ENCODE measurements around the gene B3GLCT. TPM values are rescaled to one million over a fixed set of nuclear protein-coding genes. Genes with fewer than 3 reads are reported as not detected.

Gene B3GLCT
- total and polyA plus RNA-seq, 10 of the 15 experiments (the other 5 are each of a cell fraction or from before 2014, with no cell fraction given) = 0.07 to 0.89 (median 0.25) TPM

- BruUV-seq (replicated peaks) = no TSS peak
- POLR2A ChIA-PET = interaction anchor here (0.7 to 1.3 kb wide), 5 partner anchors 8 to 790 kb away, joined by 3 to 5 read pairs (median 4); no protein-coding TSS in a partner anchor
- Histone ChIP-seq H3K9ac (ENCODE audit: control insufficient read depth, insufficient read depth, low read length) (peak overlapping the region; percentile 71), H3K4me3 (peak overlapping the region; percentile 88), H3K27ac (ENCODE audit: control insufficient read depth, insufficient read depth) (peak overlapping the region; percentile 62), H3K4me2 (ENCODE audit: control insufficient read depth, insufficient read depth) (peak overlapping the region; percentile 85), H3K27me3 (replicated peaks in 1 of 2; ENCODE audit: control insufficient read depth in 2 of 2, insufficient read depth in 2 of 2, low read length in 1 of 2) (no peaks in the 10 kb centered on the region), H3K79me2 (ENCODE audit: control insufficient read depth, insufficient read depth, low read length) (peaks cover 51% of the 10 kb centered on the region), H3K4me1 (ENCODE audit: control insufficient read depth, insufficient read depth, low read length) (no peaks in the 10 kb centered on the region), H3K36me3 (ENCODE audit: control insufficient read depth in 2 of 2, insufficient read depth in 2 of 2, low read length in 1 of 2) (peaks cover 0 to 3% of the 10 kb centered on the region in 2 experiments; a peak in 2 of 4 replicates), H2AFZ (ENCODE audit: control insufficient read depth, low read depth, low read length) (peak overlapping the region; percentile 63), H4K20me1 (ENCODE audit: control insufficient read depth, insufficient read depth) (no peaks in the 10 kb centered on the region), H3K9me3 (replicated peaks; ENCODE audit: control insufficient read depth, insufficient read depth, low read length) (no peaks in the 10 kb centered on the region)
- in situ Hi-C loops (cut with MboI) = loop anchor here (25.0 kb wide), 1 partner anchor 1376 kb away; the partner anchor contains the start of gene N4BP2L2
- DNase-seq (ENCODE audit: low read depth, low spot score) (peak; percentile 37), ATAC-seq (peak; percentile 57), FAIRE-seq (peak; percentile 68)
- WGBS (ENCODE audit: insufficient coverage, insufficient replicate concordance, low lambda C conversion rate, missing lambda C conversion rate) = under 1% methylated on average over 44 of the region's 51 CpGs
- SMC1A ChIA-PET (ENCODE audit: uncharacterized antibody, unreplicated experiment) = interaction anchor here (0.7 to 1.1 kb wide), 4 partner anchors 10 to 165 kb away, joined by 3 to 5 read pairs (median 4); partner anchors contain the start of gene B3GLCT
- RAD21 ChIA-PET (ENCODE audit: unreplicated experiment) = interaction anchor here (0.5 to 1.1 kb wide), 2 partner anchors 8 to 10 kb away, joined by 3 to 4 read pairs; no protein-coding TSS in a partner anchor
- CTCF ChIA-PET = interaction anchor here (0.9 to 2.6 kb wide), 4 partner anchors 10 to 1104 kb away, joined by 3 to 21 read pairs (median 6); no protein-coding TSS in a partner anchor
- intact Hi-C loops (cut with micrococcal nuclease; ENCODE audit: unreplicated experiment) = loop anchor here (2.0 kb wide), 1 partner anchor 86 kb away; no protein-coding TSS in a partner anchor
- no peak for TF ChIP-seq NFYB (IDR thresholded peaks at IDR 0.05; ENCODE audit: insufficient read depth, low read depth, low read length)
- no peak for TF ChIP-seq KAT2A (conservative IDR thresholded peaks at IDR 0.05; ENCODE audit: control insufficient read depth, low read depth, low read length)
- TF ChIP-seq EP300 (IDR thresholded peaks at IDR 0.05; ENCODE audit: borderline replicate concordance in 1 of 2, control insufficient read depth in 1 of 2, low read depth in 2 of 2, low read length in 2 of 2) = no peak
- no peak for TF ChIP-seq NFIC (IDR thresholded peaks at IDR 0.05; ENCODE audit: low read depth, low read length)
- no peak for TF ChIP-seq ZNF384 (IDR thresholded peaks at IDR 0.05; ENCODE audit: borderline replicate concordance, low read depth, low read length)
- peak; percentile 6 for TF ChIP-seq RELA (IDR thresholded peaks at IDR 0.05; ENCODE audit: borderline replicate concordance, partially characterized antibody)
- TF ChIP-seq EED (IDR thresholded peaks at IDR 0.05; ENCODE audit: low read depth) = no peak
- no peak for TF ChIP-seq MTA3 (IDR thresholded peaks at IDR 0.05; ENCODE audit: borderline replicate concordance, low read length)
- no peak for TF ChIP-seq CHD1 (IDR thresholded peaks at IDR 0.05; ENCODE audit: low read depth, low read length)
- no peak for TF ChIP-seq ESRRA (IDR thresholded peaks at IDR 0.05; ENCODE audit: low read length)
- TF ChIP-seq EGR1 (IDR thresholded peaks at IDR 0.05; ENCODE audit: borderline replicate concordance in 1 of 2, low read depth in 2 of 2, low read length in 2 of 2) = peak in 1 of 2 experiments; percentile 88; a peak in 2 of 3 replicates
- TF ChIP-seq ELK1 (IDR thresholded peaks at IDR 0.05; ENCODE audit: low read depth, low read length) = no peak
- no peak for TF ChIP-seq BACH1 (IDR thresholded peaks at IDR 0.05; ENCODE audit: borderline replicate concordance)
- 0 out of 2 replicates have a peak, but pooled peaks have one; percentile 30 for TF ChIP-seq GABPA (IDR thresholded peaks at IDR 0.05; ENCODE audit: low read depth)
- TF ChIP-seq ETV6 (conservative IDR thresholded peaks at IDR 0.05 in 1 of 2, IDR thresholded peaks at IDR 0.05 in 1 of 2; ENCODE audit: borderline replicate concordance in 1 of 2, low read depth in 1 of 2) = 0 out of 4 replicates have a peak, but pooled peaks of 1 of the 2 experiments have one; percentile 7
- 0 out of 2 replicates have a peak, but pooled peaks have one; percentile 10 for TF ChIP-seq MXI1 (IDR thresholded peaks at IDR 0.05; ENCODE audit: low read depth, low read length)
- TF ChIP-seq RUNX3 (IDR thresholded peaks at IDR 0.05; ENCODE audit: low read length) = no peak; the same call in 1 of the 2 replicates
- TF ChIP-seq SUPT20H (IDR thresholded peaks at IDR 0.05; ENCODE audit: borderline replicate concordance, control insufficient read depth, low read depth, low read length) = no peak
- no peak for TF ChIP-seq BHLHE40 (IDR thresholded peaks at IDR 0.05; ENCODE audit: borderline replicate concordance in 1 of 2, low read depth in 2 of 2, low read length in 1 of 2)
Observed at GRCh38 chr13:31160857-31161556, 38.8 kb upstream of the B3GLCT start.
